ENCODE measurements around the gene CEMIP.
A peak's percentile ranks its signal among the peaks of the same experiment; 100 is the strongest.

Gene CEMIP

GRCh38 chr15:80989081-80989517, 209.9 kb downstream of the CEMIP start:
- DNase-seq: no peak

- DNase-seq: peak; percentile 95
These were observed 210.6 kb downstream of the CEMIP start, which contains the start of gene MESD for GRCh38 chr15:80989518-80990478. TSS of gene MESD (minus strand) at chr15:80989819. CDS start at chr15:80989791, 28 bp downstream.

- DNase-seq: no peak
These were observed 211.8 kb downstream of the CEMIP start for GRCh38 chr15:80990955-80991354.

GRCh38 chr15:80991421-80991820, 212.3 kb downstream of the CEMIP start:
- DNase-seq: peak; percentile 22

GRCh38 chr15:80992006-80992405, 212.8 kb downstream of the CEMIP start:
- no peak for DNase-seq

- no peak for DNase-seq
These were observed 213.3 kb downstream of the CEMIP start for GRCh38 chr15:80992441-80992840.

GRCh38 chr15:80996247-80996646, 217.1 kb downstream of the CEMIP start:
- peak; percentile 31 for DNase-seq

- no peak for DNase-seq
These were observed 218.5 kb downstream of the CEMIP start for GRCh38 chr15:80997692-80998091.

GRCh38 chr15:80998251-80998650, 219.1 kb downstream of the CEMIP start:
- no peak for DNase-seq

- peak; percentile 70 for DNase-seq
These were observed 220.5 kb downstream of the CEMIP start for GRCh38 chr15:80999623-81000036.

GRCh38 chr15:81000144-81000623, 221.0 kb downstream of the CEMIP start:
- no peak for DNase-seq

- peak; percentile 89 for DNase-seq
These were observed 221.5 kb downstream of the CEMIP start, which contains the start of gene TLNRD1 for GRCh38 chr15:81000624-81001151. TSS of gene TLNRD1 (plus strand) at chr15:81000923. CDS start at chr15:81002272, 1,349 bp downstream.

All from CD4-positive, alpha-beta T cell treated with Interleukin-17A for 1 hour (primary cell).